HepG2 (cell line): ENCODE measurements around the gene ZBTB46. TPM values are rescaled to one million over a fixed set of nuclear protein-coding genes. Genes with fewer than 3 reads are reported as not detected.

ENCODE experiments used
- ATAD3A ChIP-seq: sonication (generic); formaldehyde crosslinking; IDR thresholded peaks from 2 replicates; pipeline ENCODE4 v1.4.0; 2020; ENCODE audit warnings: missing genetic modification reagents
- DMAP1 ChIP-seq: IDR thresholded peaks from 2 replicates; pipeline ENCODE4 v1.6.1; 2016
- HMG20A ChIP-seq: IDR thresholded peaks from 2 replicates; pipeline ENCODE4 v1.6.1; 2016; ENCODE audit warnings: borderline replicate concordance
- KDM4B ChIP-seq: sonication (generic); formaldehyde crosslinking; IDR thresholded peaks from 2 replicates; pipeline ENCODE4 v1.4.0; 2020; ENCODE audit warnings: missing genetic modification reagents
- MEIS1 ChIP-seq: sonication (generic); formaldehyde crosslinking; IDR thresholded peaks from 2 replicates; pipeline ENCODE4 v1.9.0; 2021; ENCODE audit warnings: mild to moderate bottlenecking, missing genetic modification reagents, moderate library complexity, borderline replicate concordance
- NR1H2 ChIP-seq: sonication (generic); formaldehyde crosslinking; IDR thresholded peaks from 2 replicates; pipeline ENCODE4 v1.8.1; 2022; ENCODE audit warnings: low read depth, missing genetic modification reagents, borderline replicate concordance
- POLR2AphosphoS5 ChIP-seq: IDR thresholded peaks from 2 replicates; pipeline ENCODE4 v1.6.1; 2012; ENCODE audit warnings: low read depth, low read length
- SAFB2 ChIP-seq: sonication (generic); formaldehyde crosslinking; IDR thresholded peaks from 2 replicates; pipeline ENCODE4 v1.5.1; 2020; ENCODE audit warnings: missing genetic modification reagents, low read depth, mild to moderate bottlenecking, borderline replicate concordance
- SIN3A ChIP-seq: IDR thresholded peaks from 2 replicates; pipeline ENCODE4 v1.6.1; 2011; ENCODE audit warnings: low read depth, mild to moderate bottlenecking, control low read depth, low read length, borderline replicate concordance
- YY1 ChIP-seq: IDR thresholded peaks from 2 replicates; pipeline ENCODE4 v1.6.1; 2011; ENCODE audit warnings: low read length, low read depth, moderate library complexity, mild to moderate bottlenecking; ENCODE audit not compliant: insufficient read depth, insufficient replicate concordance
- ZFP37 ChIP-seq: sonication (generic); formaldehyde crosslinking; IDR thresholded peaks from 2 replicates; pipeline ENCODE4 v1.4.0; 2020; ENCODE audit warnings: missing genetic modification reagents, borderline replicate concordance
- ZNF232 ChIP-seq: sonication (generic); formaldehyde crosslinking; IDR thresholded peaks from 2 replicates; pipeline ENCODE4 v1.4.0; 2020; ENCODE audit warnings: missing genetic modification reagents, borderline replicate concordance
- ZNF256 ChIP-seq: sonication (generic); formaldehyde crosslinking; conservative IDR thresholded peaks from 2 replicates; pipeline ENCODE4 v1.4.0; 2020; ENCODE audit warnings: missing genetic modification reagents
- ZNF850 ChIP-seq: sonication (generic); formaldehyde crosslinking; conservative IDR thresholded peaks from 2 replicates; pipeline ENCODE4 v1.9.0; 2021; ENCODE audit warnings: mild to moderate bottlenecking, missing genetic modification reagents
- polyA plus RNA-seq, 8 experiments: library from polyadenylated mRNA; depleted of rRNA in 3 of 8; stranded (reverse) in 7 of 8; unstranded in 1 of 8; fragments of >200 nt; fragmentation: Illumina TruSeq in 4 of 8; extraction: Trizol in 4 of 8; gene quantifications; 2 replicates each; pipeline versions ENCODE4 v1.2.1 to v1.2.3, GENCODE V29; 2011 to 2016; ENCODE audit warnings: low read depth in 4 of 8, missing spikeins in 1 of 8, mixed read lengths in 1 of 8; ENCODE audit not compliant: insufficient read depth in 1 of 8
- total RNA-seq, 5 experiments: library from RNA; depleted of rRNA; stranded (reverse); fragments of >200 nt; fragmentation: Illumina TruSeq; extraction: Trizol; gene quantifications; 2 replicates each; pipeline ENCODE4 v1.2.3, GENCODE V29; 2016; ENCODE audit warnings: low read depth in 1 of 5
- TF ChIP-seq, protein P1 (sequence below): sonication (generic); formaldehyde crosslinking; IDR thresholded peaks from 2 replicates; pipeline ENCODE4 v1.5.1; 2020; ENCODE audit warnings: missing genetic modification reagents, mild to moderate bottlenecking, borderline replicate concordance
- TF ChIP-seq, protein P2 (sequence below): sonication (generic); formaldehyde crosslinking; IDR thresholded peaks from 2 replicates; pipeline ENCODE4 v1.4.0; 2020; ENCODE audit warnings: missing genetic modification reagents
- TF ChIP-seq, protein P3 (sequence below): sonication (generic); formaldehyde crosslinking; IDR thresholded peaks from 2 replicates; pipeline ENCODE4 v1.8.1; 2023; ENCODE audit warnings: mild to moderate bottlenecking, moderate library complexity, missing genetic modification reagents
- TF ChIP-seq, protein P4 (sequence below): sonication (generic); formaldehyde crosslinking; IDR thresholded peaks from 2 replicates; pipeline ENCODE4 v1.4.0; 2020; ENCODE audit warnings: missing genetic modification reagents, borderline replicate concordance
- TF ChIP-seq, protein P5 (sequence below): sonication (generic); formaldehyde crosslinking; IDR thresholded peaks from 2 replicates; pipeline ENCODE4 v1.5.0; 2020; ENCODE audit warnings: mild to moderate bottlenecking, missing genetic modification reagents
- TF ChIP-seq, protein P6 (sequence below): sonication (generic); formaldehyde crosslinking; IDR thresholded peaks from 2 replicates; pipeline ENCODE4 v1.5.0; 2020; ENCODE audit warnings: missing genetic modification reagents, mild to moderate bottlenecking, borderline replicate concordance
- TF ChIP-seq, protein P7 (sequence below): sonication (generic); formaldehyde crosslinking; IDR thresholded peaks from 2 replicates; pipeline ENCODE4 v1.8.1; 2023; ENCODE audit warnings: mild to moderate bottlenecking, missing genetic modification reagents, borderline replicate concordance

Gene ZBTB46
- total and polyA plus RNA-seq, 2 of the 13 experiments (the other 11 are each of a cell fraction or from before 2014, with no cell fraction given), result 1.6 to 13.5 TPM

DNA sequence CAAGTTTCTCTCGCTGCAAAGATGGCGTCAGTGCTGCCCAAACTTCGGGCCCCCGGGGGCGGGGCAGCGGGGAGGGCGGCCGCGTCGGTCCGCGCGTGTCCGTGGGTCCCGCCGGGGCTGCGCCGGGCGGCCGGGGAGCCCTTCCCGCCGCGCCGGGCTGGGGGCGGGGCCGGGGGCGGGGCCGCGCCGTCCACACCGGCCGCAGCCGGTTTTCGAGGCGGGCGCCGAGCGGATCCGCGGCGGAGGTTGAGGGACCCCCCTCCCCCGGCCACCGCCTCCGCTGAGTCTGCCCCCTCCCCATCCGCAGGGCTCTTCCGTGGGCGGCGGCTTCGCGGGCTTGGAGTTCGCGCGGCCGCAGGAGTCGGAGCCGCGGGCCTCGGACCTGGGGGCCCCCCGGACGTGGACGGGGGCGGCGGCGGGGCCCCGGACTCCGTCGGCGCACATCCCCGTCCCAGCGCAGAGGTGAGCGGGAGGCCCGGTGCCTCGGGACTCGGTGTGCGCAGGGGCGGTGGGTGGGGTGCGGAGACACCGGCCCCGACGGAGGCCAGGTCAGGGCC is 90.9 kb downstream of the ZBTB46 start (continued):
- TF ChIP-seq ZNF232 (CRISPR knock-in tag) (no peak), SIN3A (no peak), MEIS1 (CRISPR knock-in tag) (no peak), POLR2AphosphoS5 (no peak), ZNF850 (CRISPR knock-in tag) (0 out of 2 replicates have a peak, but pooled peaks have one; percentile 40), ZNF256 (no peak), KDM4B (CRISPR knock-in tag) (no peak), SAFB2 (CRISPR knock-in tag) (0 out of 2 replicates have a peak, but pooled peaks have one; percentile 86), YY1 (peak; percentile 77), DMAP1 (CRISPR knock-in tag) (no peak), ATAD3A (CRISPR knock-in tag) (no peak), HMG20A (CRISPR knock-in tag) (no peak), NR1H2 (CRISPR knock-in tag) (no peak), ZFP37 (CRISPR knock-in tag) (no peak)
- TF ChIP-seq, protein P1, sequence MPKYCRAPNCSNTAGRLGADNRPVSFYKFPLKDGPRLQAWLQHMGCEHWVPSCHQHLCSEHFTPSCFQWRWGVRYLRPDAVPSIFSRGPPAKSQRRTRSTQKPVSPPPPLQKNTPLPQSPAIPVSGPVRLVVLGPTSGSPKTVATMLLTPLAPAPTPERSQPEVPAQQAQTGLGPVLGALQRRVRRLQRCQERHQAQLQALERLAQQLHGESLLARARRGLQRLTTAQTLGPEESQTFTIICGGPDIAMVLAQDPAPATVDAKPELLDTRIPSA, result no peak
- TF ChIP-seq, protein P2, sequence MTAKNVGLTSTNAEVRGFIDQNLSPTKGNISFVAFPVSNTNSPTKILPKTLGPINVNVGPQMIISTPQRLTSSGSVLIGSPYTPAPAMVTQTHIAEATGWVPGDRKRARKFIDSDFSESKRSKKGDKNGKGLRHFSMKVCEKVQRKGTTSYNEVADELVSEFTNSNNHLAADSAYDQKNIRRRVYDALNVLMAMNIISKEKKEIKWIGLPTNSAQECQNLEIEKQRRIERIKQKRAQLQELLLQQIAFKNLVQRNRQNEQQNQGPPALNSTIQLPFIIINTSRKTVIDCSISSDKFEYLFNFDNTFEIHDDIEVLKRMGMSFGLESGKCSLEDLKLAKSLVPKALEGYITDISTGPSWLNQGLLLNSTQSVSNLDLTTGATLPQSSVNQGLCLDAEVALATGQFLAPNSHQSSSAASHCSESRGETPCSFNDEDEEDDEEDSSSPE, result no peak
- TF ChIP-seq, protein P3, sequence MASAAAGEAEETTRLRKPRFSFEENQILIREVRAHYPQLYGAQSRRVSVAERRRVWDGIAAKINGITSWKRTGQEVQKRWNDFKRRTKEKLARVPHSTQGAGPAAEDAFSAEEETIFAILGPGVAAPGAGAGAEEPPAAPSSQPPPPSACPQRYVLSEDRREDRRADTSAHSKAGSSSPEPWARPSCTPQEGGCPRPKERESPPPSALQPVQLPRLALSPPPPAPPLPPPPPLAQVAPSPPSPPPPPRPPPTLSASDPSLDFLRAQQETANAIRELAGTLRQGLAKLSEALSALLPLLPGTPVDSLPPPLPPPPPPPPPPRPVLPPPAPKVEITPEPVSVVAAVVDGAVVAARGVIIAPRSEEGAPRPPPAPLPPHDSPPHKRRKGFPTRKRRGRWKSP (CRISPR knock-in tag), result no peak
- TF ChIP-seq, protein P4, sequence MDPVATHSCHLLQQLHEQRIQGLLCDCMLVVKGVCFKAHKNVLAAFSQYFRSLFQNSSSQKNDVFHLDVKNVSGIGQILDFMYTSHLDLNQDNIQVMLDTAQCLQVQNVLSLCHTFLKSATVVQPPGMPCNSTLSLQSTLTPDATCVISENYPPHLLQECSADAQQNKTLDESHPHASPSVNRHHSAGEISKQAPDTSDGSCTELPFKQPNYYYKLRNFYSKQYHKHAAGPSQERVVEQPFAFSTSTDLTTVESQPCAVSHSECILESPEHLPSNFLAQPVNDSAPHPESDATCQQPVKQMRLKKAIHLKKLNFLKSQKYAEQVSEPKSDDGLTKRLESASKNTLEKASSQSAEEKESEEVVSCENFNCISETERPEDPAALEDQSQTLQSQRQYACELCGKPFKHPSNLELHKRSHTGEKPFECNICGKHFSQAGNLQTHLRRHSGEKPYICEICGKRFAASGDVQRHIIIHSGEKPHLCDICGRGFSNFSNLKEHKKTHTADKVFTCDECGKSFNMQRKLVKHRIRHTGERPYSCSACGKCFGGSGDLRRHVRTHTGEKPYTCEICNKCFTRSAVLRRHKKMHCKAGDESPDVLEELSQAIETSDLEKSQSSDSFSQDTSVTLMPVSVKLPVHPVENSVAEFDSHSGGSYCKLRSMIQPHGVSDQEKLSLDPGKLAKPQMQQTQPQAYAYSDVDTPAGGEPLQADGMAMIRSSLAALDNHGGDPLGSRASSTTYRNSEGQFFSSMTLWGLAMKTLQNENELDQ (CRISPR knock-in tag), result no peak
- TF ChIP-seq, protein P5, sequence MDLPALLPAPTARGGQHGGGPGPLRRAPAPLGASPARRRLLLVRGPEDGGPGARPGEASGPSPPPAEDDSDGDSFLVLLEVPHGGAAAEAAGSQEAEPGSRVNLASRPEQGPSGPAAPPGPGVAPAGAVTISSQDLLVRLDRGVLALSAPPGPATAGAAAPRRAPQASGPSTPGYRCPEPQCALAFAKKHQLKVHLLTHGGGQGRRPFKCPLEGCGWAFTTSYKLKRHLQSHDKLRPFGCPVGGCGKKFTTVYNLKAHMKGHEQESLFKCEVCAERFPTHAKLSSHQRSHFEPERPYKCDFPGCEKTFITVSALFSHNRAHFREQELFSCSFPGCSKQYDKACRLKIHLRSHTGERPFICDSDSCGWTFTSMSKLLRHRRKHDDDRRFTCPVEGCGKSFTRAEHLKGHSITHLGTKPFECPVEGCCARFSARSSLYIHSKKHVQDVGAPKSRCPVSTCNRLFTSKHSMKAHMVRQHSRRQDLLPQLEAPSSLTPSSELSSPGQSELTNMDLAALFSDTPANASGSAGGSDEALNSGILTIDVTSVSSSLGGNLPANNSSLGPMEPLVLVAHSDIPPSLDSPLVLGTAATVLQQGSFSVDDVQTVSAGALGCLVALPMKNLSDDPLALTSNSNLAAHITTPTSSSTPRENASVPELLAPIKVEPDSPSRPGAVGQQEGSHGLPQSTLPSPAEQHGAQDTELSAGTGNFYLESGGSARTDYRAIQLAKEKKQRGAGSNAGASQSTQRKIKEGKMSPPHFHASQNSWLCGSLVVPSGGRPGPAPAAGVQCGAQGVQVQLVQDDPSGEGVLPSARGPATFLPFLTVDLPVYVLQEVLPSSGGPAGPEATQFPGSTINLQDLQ (CRISPR knock-in tag), result no peak
- TF ChIP-seq, protein P6, sequence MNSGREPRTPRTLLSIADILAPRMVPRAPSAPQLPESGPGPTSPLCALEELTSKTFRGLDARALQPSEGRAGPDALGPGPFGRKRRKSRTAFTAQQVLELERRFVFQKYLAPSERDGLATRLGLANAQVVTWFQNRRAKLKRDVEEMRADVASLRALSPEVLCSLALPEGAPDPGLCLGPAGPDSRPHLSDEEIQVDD (CRISPR knock-in tag), result 0 out of 2 replicates have a peak, but pooled peaks have one; percentile 13
- TF ChIP-seq, protein P7, sequence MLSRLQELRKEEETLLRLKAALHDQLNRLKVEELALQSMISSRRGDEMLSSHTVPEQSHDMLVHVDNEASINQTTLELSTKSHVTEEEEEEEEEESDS, result 0 out of 2 replicates have a peak, but pooled peaks have one; percentile 56
